ENCODE measurements around the gene GOLPH3L. TPM values are rescaled to one million over a fixed set of nuclear protein-coding genes. Genes with fewer than 3 reads are reported as not detected.

GOLPH3L gene
- total and polyA plus RNA-seq, 2 donors (not counting 1 experiment from before 2014, with no cell fraction given): 7.4 to 25.3 TPM

DNA sequence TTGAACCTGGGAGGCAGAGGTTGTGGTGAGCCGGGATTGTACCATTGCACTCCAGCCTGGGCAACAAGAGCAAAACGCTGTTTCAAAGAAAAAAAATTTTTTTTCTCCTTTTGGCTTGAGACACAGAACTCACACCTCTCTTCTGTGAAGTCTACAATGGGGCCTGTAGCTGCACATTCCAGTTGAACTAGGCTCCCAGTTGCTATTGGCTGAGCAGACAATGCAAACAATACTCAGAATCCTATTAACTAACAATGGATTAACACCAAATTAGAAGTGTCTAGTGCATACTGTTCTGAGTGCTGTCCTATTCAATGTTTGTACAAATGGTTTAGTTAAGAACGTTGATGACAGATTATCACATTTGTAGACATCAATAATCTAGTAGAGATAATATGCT is 100.0 kb downstream of the GOLPH3L start:
- Histone ChIP-seq H3K9me3 (ENCODE audit: control extremely low read depth in 1 of 3, control insufficient read depth in 2 of 3, insufficient read depth in 1 of 3, low read length in 2 of 3) (no peaks in the 10 kb centered on the region), H3K27me3 (replicated peaks in 1 of 4; ENCODE audit: control extremely low read depth in 1 of 4, control insufficient read depth in 3 of 4, insufficient read depth in 4 of 4, low read length in 3 of 4) (no peaks in the 10 kb centered on the region), H3K9ac (ENCODE audit: low read length) (no peak overlapping the region), H3K4me3 (ENCODE audit: control extremely low read depth in 1 of 5, extremely low read depth in 1 of 5, insufficient read depth in 1 of 5, low read depth in 2 of 5, low read length in 4 of 5) (no peak overlapping the region), H3K79me2 (ENCODE audit: control insufficient read depth, insufficient read depth, low read length) (peaks cover 3% of the 10 kb centered on the region), H3K4me1 (ENCODE audit: control insufficient read depth in 2 of 2, insufficient read depth in 2 of 2, low read length in 2 of 2) (no peaks in the 10 kb centered on the region), H3K4me2 (replicated peaks; ENCODE audit: low read depth, low read length, poor library complexity, severe bottlenecking) (no peak overlapping the region), H3K36me3 (replicated peaks in 1 of 2; ENCODE audit: control extremely low read depth in 1 of 2, control insufficient read depth in 1 of 2, extremely low read depth in 1 of 2, insufficient read depth in 2 of 2, low read length in 1 of 2) (peaks cover 0 to 10% of the 10 kb centered on the region in 2 experiments), H4K20me1 (ENCODE audit: control insufficient read depth, insufficient read depth, low read length, poor library complexity, severe bottlenecking) (no peaks in the 10 kb centered on the region), H2AFZ (ENCODE audit: insufficient read depth, low read depth, low read length, poor library complexity, severe bottlenecking) (no peak overlapping the region), H3K27ac (ENCODE audit: low read length in 2 of 2) (no peak overlapping the region)
- TF ChIP-seq, protein P1, sequence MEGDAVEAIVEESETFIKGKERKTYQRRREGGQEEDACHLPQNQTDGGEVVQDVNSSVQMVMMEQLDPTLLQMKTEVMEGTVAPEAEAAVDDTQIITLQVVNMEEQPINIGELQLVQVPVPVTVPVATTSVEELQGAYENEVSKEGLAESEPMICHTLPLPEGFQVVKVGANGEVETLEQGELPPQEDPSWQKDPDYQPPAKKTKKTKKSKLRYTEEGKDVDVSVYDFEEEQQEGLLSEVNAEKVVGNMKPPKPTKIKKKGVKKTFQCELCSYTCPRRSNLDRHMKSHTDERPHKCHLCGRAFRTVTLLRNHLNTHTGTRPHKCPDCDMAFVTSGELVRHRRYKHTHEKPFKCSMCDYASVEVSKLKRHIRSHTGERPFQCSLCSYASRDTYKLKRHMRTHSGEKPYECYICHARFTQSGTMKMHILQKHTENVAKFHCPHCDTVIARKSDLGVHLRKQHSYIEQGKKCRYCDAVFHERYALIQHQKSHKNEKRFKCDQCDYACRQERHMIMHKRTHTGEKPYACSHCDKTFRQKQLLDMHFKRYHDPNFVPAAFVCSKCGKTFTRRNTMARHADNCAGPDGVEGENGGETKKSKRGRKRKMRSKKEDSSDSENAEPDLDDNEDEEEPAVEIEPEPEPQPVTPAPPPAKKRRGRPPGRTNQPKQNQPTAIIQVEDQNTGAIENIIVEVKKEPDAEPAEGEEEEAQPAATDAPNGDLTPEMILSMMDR (IDR thresholded peaks at IDR 0.05): no peak
- TF ChIP-seq EZH2 (IDR thresholded peaks at IDR 0.05; ENCODE audit: borderline replicate concordance, insufficient read depth, low read depth, low read length, poor library complexity, severe bottlenecking): no peak
- Mint-ChIP-seq H3K4me1 (peaks cover 3% of the 10 kb centered on the region), H3K27me3 (no peaks in the 10 kb centered on the region), H3K27ac (no peak overlapping the region), H3K9me3 (ENCODE audit: insufficient read depth) (no peaks in the 10 kb centered on the region), H3K4me3 (no peak overlapping the region)
- WGBS (ENCODE audit: insufficient coverage): 100% methylated on average over 1 of the region's 3 CpGs
- CTCF ChIA-PET: interaction anchor here (1.4 kb wide), 1 partner anchor 36 kb away, joined by 5 read pairs; no protein-coding TSS in a partner anchor
- POLR2A ChIA-PET: no interaction called here
- no peak for ATAC-seq (ENCODE audit: low read depth)
- no peak for DNase-seq
- intact Hi-C loops (cut with micrococcal nuclease): no loop called here

Small RNA genes lying within 50 kb of the gene (small RNA-seq; reads per million reads assigned to genes)
- not detected for gene RF00015 (ENCODE audit: insufficient read length, low read depth, low replicate concordance)
- not detected for gene RF00561 (ENCODE audit: insufficient read length, low read depth, low replicate concordance)
- not detected for gene RNU6-1042P (ENCODE audit: insufficient read length, low read depth, low replicate concordance)

Other genes starting within 250 kb of the GOLPH3L start
- gene TARS2, start 209.7 kb downstream of the GOLPH3L start, total RNA-seq: 48.4 and 53.6 TPM in 2 replicates
- gene TARS2, start 209.7 kb downstream of the GOLPH3L start, polyA plus RNA-seq: 30.4 and 42.2 TPM in 2 replicates
- 1.9 and 2.5 TPM in 2 replicates for gene ECM1, start 189.0 kb downstream of the GOLPH3L start, total RNA-seq
- gene ECM1, start 189.0 kb downstream of the GOLPH3L start, polyA plus RNA-seq: 1.6 and 2.3 TPM in 2 replicates
- 2.0 and 2.6 TPM in 2 replicates for gene FALEC, start 181.4 kb downstream of the GOLPH3L start, total RNA-seq
- gene FALEC, start 181.4 kb downstream of the GOLPH3L start, polyA plus RNA-seq: 1.1 and 3.7 TPM in 2 replicates
- 0.34 TPM in 1 of 2 replicates, not detected in the other for gene ADAMTSL4, start 147.7 kb downstream of the GOLPH3L start, total RNA-seq
- 0.70 and 0.98 TPM in 2 replicates for gene ADAMTSL4, start 147.7 kb downstream of the GOLPH3L start, polyA plus RNA-seq
- gene MCL1, start 117.5 kb downstream of the GOLPH3L start, total RNA-seq: 214 and 219 TPM in 2 replicates
- gene MCL1, start 117.5 kb downstream of the GOLPH3L start, polyA plus RNA-seq: 163 and 266 TPM in 2 replicates
- gene ENSA, start 67.5 kb downstream of the GOLPH3L start, total RNA-seq: 115 and 119 TPM in 2 replicates
- gene ENSA, start 67.5 kb downstream of the GOLPH3L start, polyA plus RNA-seq: 65.5 and 85.5 TPM in 2 replicates
- 1.1 and 2.1 TPM in 2 replicates for gene HORMAD1, start 23.7 kb upstream of the GOLPH3L start, total RNA-seq
- gene HORMAD1, start 23.7 kb upstream of the GOLPH3L start, polyA plus RNA-seq: 0.43 and 0.94 TPM in 2 replicates
- gene CTSS, start 68.6 kb upstream of the GOLPH3L start, total RNA-seq: 221 and 241 TPM in 2 replicates
- gene CTSS, start 68.6 kb upstream of the GOLPH3L start, polyA plus RNA-seq: 89.6 and 106 TPM in 2 replicates
- 5.3 and 5.9 TPM in 2 replicates for gene CTSK, start 111.1 kb upstream of the GOLPH3L start, total RNA-seq
- gene CTSK, start 111.1 kb upstream of the GOLPH3L start, polyA plus RNA-seq: 6.0 and 9.2 TPM in 2 replicates
- gene ARNT, start 179.4 kb upstream of the GOLPH3L start, total RNA-seq: 48.2 and 48.6 TPM in 2 replicates
- gene ARNT, start 179.4 kb upstream of the GOLPH3L start, polyA plus RNA-seq: 17.6 and 21.0 TPM in 2 replicates
- not detected in 2 replicates for gene CTXND2, start 190.0 kb upstream of the GOLPH3L start, total RNA-seq
- not detected in 2 replicates for gene CTXND2, start 190.0 kb upstream of the GOLPH3L start, polyA plus RNA-seq
- gene SETDB1, start 229.2 kb upstream of the GOLPH3L start, total RNA-seq: 115 and 133 TPM in 2 replicates
- gene SETDB1, start 229.2 kb upstream of the GOLPH3L start, polyA plus RNA-seq: 57.4 and 79.6 TPM in 2 replicates